ENCODE measurements around the gene USP20.

Gene USP20

DNA sequence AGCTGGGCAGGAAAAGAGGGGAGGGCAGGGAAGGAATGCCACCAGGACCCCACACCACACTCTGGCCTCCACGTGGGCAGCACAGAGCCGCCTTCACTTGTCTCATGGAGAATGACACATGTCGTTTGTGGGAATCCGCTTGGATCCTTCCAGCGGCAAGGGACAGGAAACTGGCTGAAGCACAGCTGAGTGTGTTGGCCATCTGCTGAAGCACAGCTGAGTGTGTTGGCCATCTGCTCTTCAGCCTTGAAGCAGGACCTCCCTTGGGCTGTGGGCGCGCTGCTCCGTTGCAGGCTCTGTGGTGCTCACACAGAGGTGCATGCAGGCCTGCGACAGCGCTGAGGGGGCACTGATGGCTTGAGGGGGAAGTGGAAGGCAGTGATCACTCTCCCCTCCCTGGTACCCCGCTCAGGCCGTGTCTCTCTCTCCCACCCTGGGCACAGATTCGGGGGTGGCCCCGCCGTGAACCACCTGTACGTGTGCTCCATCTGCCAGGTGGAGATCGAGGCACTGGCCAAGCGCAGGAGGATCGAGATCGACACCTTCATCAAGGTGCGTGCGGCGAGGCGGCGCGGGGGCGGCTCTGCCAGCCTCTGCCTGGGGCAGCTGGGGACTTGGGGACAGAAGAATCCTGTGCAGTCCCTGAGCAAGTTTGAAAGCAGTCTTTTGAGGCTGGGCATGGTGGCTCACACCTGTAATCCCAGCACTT is 40.6 kb downstream of the USP20 start:
- no peak for DNase-seq (ENCODE audit: low read depth)

- no peak for DNase-seq (ENCODE audit: low read depth)
Measured at GRCh38 chr9:129876815-129877214, 41.6 kb downstream of the USP20 start.

DNA sequence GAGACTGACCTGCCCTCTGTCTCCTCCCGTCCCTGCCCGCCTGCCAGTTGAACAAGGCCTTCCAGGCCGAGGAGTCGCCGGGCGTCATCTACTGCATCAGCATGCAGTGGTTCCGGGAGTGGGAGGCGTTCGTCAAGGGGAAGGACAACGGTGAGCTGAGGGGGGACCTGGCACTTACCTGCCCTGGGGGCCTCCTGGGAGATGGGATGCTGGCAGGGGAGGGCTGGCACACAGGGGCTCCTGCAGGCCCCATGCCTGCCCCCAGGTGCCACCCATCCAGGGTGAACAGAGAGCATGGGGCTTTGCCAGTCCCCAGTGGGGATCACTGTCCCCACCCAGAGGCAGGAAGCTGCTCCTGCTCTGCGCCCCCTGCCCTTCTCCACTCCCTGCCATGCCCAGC is 43.0 kb downstream of the USP20 start:
- no peak for DNase-seq (ENCODE audit: low read depth)

DNA sequence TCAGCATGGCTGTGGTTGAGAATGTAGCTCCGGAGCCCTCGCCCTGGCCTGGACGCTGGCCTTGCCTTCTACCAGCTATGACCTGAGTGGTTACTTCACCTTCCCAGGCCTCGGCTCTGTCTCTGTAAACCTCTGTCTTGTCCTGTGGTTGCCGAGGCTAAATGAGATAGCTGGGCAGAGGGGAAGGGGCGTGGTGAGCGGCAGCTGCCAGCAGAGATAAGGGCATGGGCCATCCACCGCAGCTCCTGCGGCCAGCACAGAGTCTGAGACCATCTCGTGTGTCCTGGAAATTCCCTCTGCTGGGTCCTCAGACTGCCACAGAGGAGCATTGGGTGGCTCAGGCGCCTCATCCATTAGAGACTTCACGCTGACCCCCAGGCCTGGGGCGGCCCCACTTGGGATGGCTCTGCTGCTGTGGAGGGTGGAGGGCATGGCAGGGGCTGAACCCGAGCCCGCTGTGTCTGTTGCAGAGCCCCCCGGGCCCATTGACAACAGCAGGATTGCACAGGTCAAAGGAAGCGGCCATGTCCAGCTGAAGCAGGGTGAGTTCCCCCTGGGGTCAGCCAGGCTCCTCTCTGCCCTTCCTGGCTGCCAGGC is 43.9 kb downstream of the USP20 start:
- no peak for DNase-seq (ENCODE audit: low read depth)

DNA sequence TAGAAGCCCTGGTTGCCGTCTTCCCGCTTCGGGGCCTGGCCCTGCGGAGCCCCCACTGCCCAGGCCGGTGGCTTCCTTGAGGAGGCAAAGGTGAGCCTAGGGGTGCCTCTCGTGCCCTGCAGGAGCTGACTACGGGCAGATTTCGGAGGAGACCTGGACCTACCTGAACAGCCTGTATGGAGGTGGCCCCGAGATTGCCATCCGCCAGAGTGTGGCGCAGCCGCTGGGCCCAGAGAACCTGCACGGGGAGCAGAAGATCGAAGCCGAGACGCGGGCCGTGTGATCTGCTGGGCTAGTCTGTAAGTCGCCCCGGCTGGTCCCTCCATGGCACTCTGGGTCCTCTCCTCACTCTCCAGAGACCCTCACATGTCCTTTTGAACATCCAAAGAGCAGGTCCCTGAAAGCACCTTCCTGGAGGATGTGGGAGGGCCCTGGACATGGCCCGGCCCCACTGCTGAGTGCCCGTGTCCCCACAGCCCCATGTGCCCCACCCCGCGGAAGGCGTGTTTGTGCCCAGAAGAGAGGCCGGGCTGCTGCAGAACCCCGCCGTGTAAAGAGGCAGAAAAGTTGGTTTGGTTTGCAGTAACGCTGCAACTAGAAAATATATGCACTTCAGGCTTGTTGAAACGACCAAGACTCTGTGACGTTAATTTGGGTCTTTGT is 44.9 kb downstream of the USP20 start:
- no peak for DNase-seq (ENCODE audit: low read depth)

GRCh38 chr9:129880654-129881546 is 45.6 kb downstream of the USP20 start:
- DNase-seq (ENCODE audit: low read depth): no peak

DNA sequence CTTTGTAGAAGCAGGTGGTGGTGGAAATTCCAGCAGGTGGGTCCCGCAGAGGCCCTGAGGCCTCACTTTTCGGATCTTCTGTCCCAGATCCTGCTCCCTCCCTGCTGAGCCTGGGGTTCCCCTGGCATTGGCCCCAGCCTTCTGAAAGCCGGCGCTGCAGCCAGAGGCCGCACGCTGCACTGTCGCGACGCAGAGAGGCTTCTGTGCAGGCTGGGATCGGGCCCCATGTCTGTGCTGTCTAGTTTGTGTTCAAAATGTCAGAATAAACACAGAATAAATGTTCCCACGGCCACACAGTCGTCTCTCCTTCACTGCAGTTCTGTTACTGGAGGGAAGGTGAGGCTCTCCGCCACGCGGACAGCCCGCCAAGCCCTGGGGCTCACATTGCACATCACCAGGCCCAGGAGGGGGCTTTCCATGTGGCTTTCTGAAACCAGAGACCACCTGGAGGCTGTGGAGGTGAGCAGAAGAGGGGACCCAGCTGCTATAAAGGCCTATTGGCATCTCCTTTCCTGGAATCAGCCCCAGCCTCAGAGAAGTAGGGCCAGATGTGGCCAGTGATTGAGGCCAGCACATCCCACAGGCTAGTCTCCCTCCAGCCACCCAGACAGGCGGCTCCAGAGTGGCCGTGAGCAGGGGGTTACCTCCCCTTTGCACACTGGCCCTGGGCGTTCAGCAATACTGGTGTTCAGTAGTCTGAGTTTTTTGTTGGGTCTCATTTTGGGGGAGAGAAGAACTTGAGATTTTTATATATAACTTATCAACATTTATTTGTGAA is 46.5 kb downstream of the USP20 start:
- no peak for DNase-seq (ENCODE audit: low read depth)

GRCh38 chr9:129884220-129885017 is 49.2 kb downstream of the USP20 start:
- DNase-seq (ENCODE audit: low read depth): peak; percentile 93

DNA sequence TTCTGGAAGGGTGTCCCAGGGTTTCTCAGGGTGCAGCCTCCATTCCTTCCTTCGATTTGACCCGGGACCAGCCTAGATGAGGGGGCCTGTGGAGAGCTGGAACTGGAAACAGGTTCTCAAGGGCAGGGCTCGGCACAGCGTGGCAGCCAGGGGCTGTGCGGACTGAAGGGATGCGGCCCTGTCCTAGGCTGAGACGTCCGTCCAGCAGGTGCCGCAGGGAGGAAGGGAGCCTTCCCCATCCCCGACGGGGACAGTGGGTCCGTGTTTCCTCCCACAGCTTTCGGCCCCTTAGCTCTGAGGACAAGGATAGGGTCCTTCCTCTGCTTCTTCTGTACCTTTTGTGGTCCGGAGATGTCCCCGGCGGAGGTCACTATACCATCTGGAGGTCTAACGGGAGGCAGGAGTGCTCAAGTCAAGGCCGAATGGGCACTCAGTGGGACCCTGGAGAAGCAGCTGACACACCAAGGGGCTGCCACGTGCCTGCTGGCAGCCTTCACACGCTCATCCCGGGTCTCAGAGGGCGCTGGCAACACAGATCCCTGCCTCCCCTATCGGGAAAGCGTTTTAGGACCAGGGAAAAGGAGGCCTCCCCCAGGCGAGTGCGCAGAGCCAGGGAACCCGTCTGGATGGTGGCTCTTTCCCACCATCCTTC is 49.9 kb downstream of the USP20 start:
- DNase-seq (ENCODE audit: low read depth): no peak

DNA sequence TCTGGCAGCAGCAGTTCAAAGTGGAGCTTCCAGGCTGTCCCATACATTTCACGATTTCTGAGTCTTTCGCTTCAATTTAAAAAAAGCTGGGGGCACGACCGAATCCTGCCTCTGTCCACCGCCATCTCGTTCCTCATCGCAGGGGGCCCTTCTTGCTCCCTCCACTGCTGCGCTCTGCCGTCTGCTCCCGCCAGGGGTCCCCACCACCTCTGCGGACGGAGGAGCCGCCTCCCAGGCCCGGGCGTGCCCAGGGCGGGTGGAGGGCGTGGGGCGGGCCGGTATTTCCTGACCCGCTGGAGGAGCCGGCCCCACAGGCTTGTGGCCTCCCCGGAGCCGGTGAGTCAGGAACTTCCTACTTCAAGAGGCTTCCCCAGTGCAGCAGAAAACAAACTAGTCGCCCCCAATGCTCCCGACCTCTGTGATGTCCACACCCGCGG is 50.4 kb downstream of the USP20 start:
- DNase-seq (ENCODE audit: low read depth): peak; percentile 81

DNA sequence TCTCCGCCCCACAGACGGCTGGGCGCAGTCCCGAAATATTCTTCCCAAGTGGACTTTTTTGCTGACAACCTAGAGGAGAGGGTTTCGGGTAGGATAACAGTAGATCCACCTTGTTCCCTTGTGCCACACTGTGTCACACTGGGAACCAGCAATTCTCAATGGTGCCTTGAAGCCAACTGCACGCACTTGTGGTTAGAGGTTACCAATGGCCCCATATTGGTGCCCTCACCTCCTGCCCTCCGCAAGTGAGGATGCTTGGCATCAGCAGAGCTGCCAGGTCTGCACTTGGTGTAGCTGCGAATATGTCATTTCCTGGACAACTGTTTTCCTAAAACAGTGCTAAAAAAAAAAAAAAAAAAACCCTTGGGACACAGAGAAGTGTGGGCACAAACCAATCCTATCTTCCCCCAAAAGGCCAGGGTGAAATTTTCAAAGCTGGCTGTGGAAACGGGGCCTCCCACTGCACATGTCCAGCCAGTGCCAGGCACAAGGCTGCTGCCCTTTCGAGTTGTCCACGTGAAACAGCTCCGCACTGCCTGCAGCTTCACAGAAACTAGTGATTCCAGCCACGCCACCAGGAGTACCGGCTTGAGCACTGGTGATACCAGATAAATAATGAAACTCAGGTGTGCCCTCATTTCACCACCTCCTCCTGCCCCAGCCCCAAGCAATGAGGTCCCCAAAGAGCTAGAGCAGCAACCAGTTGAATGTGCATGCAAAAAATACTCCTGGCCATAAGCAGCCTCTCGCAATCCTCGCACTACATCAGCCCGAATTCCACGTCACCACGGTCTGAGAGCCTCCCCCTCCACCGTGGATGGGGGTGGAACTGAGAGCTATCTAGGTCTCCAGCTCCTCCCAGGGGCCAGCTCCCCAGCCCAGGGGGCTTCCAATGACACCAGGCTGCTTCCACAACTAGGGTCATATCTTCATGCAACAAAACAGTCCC is 51.2 kb downstream of the USP20 start:
- DNase-seq (ENCODE audit: low read depth): peak; percentile 74

DNA sequence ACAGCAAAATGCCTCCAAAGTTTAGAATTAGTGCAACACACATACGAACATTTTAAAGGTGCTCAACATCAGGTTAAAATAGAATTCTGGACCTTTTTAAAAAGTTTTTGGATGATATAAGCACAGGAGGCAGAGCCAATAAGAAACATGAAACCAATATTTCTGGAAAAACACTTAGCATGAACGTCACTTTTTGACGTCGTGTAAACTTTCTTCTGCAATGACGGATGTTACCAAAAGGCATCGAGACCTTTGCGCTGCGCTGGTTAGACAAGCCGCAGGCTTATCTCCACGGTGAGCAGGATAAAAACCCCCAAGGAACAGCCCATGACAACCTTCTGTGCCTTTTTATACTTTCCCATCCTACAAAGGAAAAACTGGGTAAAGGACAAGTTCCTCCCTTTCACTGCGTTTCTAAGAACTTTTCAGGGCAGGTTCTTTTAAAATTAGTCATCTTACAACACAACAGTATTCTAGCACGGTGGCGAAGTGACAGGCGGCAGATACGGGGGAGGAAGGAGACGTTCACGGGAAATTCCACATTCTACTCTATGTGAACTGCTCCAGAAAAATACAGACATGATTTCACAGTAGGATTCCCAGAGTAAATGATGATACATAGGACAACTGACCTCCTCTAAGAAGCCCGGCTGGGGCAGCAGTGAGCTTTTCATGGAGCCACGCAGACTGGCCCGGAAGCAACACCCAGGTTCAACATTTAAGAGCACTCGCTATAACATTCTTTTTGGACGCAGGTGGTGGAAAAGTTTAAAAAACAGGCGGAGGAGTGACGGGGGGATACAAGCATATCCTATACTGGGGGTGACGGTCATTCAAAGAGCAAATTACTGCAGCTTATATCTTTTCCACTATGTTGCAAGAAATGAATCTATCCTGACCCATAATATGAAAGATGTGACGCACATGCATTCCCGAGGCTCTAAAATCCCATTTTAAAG is 52.4 kb downstream of the USP20 start:
- DNase-seq (ENCODE audit: low read depth): peak; percentile 77

GRCh38 chr9:129888293-129889121 is 53.2 kb downstream of the USP20 start:
- peak; percentile 91 for DNase-seq (ENCODE audit: low read depth)

DNA sequence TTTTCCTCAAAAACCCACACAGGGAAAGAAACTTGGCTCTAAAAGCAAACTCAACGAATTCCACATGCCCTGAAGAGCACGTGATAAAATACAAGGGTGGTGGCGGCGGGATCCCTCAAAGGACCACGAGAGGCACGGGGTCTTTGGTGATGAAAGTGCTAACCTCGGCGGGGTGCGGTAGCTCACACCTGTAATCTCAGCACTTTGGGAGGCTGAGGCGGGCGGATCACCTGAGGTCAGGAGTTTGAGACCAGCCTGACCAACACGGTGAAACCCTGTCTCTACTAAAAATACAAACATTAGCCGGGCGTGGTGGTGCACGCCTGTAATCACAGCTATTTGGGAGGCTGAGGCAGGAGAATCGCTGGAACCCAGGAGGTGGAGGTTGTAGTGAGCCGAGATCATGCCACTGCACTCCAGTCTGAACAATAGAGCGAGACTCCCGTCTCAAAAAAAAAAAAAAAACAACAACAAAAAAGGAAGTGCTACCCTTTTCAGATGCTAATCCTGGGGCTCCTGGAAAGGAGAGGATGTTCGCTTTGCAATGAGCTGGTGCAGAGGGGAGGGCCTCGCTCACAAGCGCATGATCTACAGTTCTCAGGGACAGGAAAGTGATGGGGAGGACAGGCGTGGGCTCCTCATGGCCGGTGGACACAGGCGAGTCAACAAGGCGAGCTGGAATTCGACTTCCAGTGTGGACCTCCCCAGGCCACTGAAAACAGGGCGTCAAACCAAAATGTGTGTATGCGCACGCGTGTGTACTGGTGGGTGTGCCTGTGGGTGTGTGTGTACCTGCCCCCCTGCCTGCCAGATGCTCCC is 54.1 kb downstream of the USP20 start:
- no peak for DNase-seq (ENCODE audit: low read depth)

GRCh38 chr9:129889941-129890717 is 54.9 kb downstream of the USP20 start:
- no peak for DNase-seq (ENCODE audit: low read depth)
